ENCODE results near the gene ZNF264.
A peak's percentile ranks its signal among the peaks of the same experiment; 100 is the strongest.

Gene ZNF264

DNA sequence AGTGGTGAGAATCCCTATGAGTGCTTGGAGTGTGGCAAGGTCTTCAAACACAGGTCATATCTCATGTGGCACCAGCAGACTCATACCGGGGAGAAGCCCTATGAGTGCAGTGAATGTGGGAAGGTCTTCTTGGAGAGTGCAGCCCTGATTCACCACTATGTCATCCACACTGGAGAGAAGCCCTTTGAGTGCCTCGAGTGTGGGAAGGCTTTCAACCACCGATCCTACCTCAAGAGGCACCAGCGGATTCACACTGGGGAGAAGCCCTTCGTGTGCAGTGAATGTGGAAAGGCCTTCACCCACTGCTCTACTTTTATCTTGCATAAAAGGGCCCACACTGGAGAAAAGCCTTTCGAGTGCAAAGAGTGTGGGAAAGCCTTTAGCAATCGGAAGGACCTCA is 20.8 kb downstream of the ZNF264 start:
- ChIA-PET CTCF (no interaction called here), POLR2A (no interaction called here)
- DNase-seq (ENCODE audit: low read depth, low spot score): no peak
- TF ChIP-seq, protein P1, sequence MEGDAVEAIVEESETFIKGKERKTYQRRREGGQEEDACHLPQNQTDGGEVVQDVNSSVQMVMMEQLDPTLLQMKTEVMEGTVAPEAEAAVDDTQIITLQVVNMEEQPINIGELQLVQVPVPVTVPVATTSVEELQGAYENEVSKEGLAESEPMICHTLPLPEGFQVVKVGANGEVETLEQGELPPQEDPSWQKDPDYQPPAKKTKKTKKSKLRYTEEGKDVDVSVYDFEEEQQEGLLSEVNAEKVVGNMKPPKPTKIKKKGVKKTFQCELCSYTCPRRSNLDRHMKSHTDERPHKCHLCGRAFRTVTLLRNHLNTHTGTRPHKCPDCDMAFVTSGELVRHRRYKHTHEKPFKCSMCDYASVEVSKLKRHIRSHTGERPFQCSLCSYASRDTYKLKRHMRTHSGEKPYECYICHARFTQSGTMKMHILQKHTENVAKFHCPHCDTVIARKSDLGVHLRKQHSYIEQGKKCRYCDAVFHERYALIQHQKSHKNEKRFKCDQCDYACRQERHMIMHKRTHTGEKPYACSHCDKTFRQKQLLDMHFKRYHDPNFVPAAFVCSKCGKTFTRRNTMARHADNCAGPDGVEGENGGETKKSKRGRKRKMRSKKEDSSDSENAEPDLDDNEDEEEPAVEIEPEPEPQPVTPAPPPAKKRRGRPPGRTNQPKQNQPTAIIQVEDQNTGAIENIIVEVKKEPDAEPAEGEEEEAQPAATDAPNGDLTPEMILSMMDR (IDR thresholded peaks at IDR 0.05; ENCODE audit: insufficient read depth, low read length, missing control alignments): no peak
- H3K4me3 ChIP-seq (ENCODE audit: low read depth, low read length): no peak overlapping the region

DNA sequence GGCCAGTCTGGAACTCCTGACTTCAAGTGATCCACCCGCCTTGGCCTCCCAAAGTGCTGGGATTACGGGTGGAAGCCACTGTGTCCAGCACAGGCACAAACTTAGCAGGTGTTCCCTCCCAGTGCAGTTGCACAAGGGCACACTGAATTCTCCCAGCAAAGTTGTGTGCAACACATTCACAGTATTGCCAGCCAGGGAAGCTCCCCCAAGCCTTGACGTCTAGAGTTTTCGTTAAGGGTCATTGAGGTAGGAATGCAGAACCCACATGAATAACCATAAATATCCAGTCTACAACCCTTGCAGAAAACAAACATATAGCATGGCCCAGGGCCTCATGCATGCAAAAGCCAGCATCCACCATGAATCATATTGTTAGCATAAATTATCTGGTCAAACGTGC is 36.2 kb downstream of the ZNF264 start:
- H3K4me3 ChIP-seq (ENCODE audit: low read depth, low read length): no peak overlapping the region
- TF ChIP-seq, protein P1 (IDR thresholded peaks at IDR 0.05; ENCODE audit: insufficient read depth, low read length, missing control alignments): no peak
- DNase-seq (ENCODE audit: low read depth, low spot score): no peak
- CTCF ChIA-PET: no interaction called here
- POLR2A ChIA-PET: no interaction called here

DNA sequence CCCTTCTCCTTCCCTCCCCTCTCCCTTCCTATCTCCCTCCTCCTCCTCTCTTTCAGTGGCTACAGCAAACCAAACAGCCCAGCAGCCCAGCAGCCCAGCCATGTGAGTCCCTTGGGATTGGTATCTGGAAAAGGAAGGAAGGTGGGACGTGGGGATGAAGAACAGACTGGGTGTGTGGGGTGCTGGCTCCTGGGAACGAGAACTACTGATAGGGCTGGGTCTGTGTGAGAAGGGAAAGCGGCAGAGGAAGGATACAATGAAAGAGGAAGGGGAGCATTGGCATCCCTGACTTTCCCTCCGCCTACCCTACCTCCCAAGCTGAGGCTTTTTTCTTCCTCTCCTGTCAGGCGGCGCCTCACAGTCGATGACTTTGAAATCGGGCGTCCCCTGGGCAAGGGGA is 40.4 kb downstream of the ZNF264 start:
- ChIA-PET POLR2A (no interaction called here), CTCF (no interaction called here)
- H3K4me3 ChIP-seq (ENCODE audit: low read depth, low read length): no peak overlapping the region
- DNase-seq (ENCODE audit: low read depth, low spot score): no peak
- TF ChIP-seq, protein P1 (IDR thresholded peaks at IDR 0.05; ENCODE audit: insufficient read depth, low read length, missing control alignments): no peak

DNA sequence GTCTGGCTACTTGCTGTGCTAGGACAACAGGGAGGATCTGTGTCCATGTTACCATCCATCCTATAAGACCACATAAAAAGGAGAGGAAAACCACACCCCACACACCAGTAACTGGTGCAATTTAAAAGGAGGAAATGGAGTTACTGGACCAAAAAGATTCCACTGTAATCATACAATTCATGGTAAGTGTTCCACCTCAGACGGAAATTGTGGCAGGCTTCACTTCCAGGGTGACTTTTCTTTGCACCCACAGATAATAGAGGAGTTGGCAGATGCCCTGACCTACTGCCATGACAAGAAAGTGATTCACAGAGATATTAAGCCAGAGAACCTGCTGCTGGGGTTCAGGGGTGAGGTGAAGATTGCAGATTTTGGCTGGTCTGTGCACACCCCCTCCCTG is 41.9 kb downstream of the ZNF264 start:
- ChIA-PET CTCF (no interaction called here), POLR2A (interaction anchor here (0.6 kb wide), 1 partner anchor 9 kb away, joined by 4 read pairs; no protein-coding TSS in a partner anchor)
- TF ChIP-seq, protein P1 (IDR thresholded peaks at IDR 0.05; ENCODE audit: insufficient read depth, low read length, missing control alignments): no peak
- no peak overlapping the region for H3K4me3 ChIP-seq (ENCODE audit: low read depth, low read length)
- no peak for DNase-seq (ENCODE audit: low read depth, low spot score)

DNA sequence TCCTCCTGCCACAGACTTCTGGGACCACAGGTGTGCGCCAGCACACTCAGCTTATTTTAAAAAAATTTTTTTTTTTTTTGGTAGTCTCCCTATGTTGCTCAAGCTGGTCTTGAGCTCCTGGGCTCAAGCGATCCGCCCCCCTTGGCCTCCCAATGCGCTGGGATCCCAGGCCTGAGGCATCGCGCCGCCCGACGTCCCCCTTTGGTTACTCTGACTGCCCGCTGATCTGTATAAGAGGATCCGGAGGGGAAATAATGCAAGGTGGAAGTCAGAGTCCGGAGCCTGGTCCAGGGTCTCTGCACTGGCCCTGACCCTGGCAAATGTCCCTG is 48.6 kb downstream of the ZNF264 start:
- ChIA-PET POLR2A (interaction anchor here (0.7 to 1.0 kb wide), 3 partner anchors 17 to 82 kb away, joined by 3 to 5 read pairs (median 3); partner anchors contain the start of gene ZNF264), CTCF (interaction anchor here (1.5 kb wide), 1 partner anchor 13 kb away, joined by 5 read pairs; no protein-coding TSS in a partner anchor)
- DNase-seq (ENCODE audit: low read depth, low spot score): no peak
- peak overlapping the region; percentile 97 for H3K4me3 ChIP-seq (ENCODE audit: low read depth, low read length)
- TF ChIP-seq, protein P1 (IDR thresholded peaks at IDR 0.05; ENCODE audit: insufficient read depth, low read length, missing control alignments): no peak

DNA sequence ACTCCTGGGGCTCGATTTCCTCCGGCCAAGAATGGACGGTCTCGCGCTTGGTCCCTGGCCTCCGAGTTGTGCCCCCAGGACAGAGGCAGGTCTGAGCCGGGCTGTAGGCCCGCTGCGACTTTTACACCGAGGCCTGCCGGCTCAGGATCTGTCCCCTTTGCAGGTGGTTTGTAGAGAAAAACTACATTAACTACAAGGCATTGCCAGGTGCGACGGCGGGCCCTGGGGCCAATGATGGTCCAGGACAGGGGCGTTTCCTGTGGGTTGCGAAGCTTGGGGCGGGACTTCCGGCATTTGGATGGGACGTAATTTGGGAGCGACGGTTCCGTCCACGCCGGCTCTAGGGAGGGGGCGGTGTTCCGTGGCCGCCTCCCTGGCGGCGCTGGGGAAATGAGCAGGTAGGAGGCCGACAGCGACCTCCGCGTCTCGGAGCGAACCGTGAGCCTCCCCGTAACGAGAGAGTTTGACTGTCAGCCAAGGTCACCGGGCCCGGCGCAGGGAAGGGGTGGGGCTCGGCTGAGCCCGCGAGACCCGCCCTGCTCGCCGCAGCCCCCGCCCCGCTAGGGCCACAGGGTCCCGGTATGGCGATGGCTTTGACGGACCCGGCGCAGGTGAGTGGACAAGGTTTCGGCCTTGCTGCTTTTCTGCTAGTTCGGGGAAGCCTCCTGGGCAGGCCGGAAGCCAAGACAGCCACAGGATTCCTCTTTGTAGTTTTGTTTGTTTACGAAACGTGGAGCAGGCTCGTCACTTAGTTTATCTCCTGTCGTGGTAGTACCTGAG is 49.2 kb downstream of the ZNF264 start, which contains the start of gene ZNF805:
ZNF805 (plus strand) TSS at position 322 of the 780 bp plus-strand sequence; CDS start at position 582, 260 bp downstream.
- CTCF ChIA-PET: interaction anchor here (1.5 kb wide), 1 partner anchor 12 kb away, joined by 5 read pairs; no protein-coding TSS in a partner anchor
- TF ChIP-seq, protein P1 (IDR thresholded peaks at IDR 0.05; ENCODE audit: insufficient read depth, low read length, missing control alignments): peak; percentile 22
- peak within 1 kb of the TSS; percentile 97 for H3K4me3 ChIP-seq (ENCODE audit: low read depth, low read length)
- DNase-seq (ENCODE audit: low read depth, low spot score): peak; percentile 60
- POLR2A ChIA-PET: interaction anchor here (0.7 to 1.2 kb wide), 4 partner anchors 8 to 82 kb away, joined by 3 to 5 read pairs (median 4); partner anchors contain the start of gene ZNF264
